H1 (cell line): ENCODE data around the gene PIP5K1B. TPM values are rescaled to one million over a fixed set of nuclear protein-coding genes. Genes with fewer than 3 reads are reported as not detected.

Experiments
- CTCF ChIA-PET: fragments of 300-600 bp; sonication (Branson Sonifier 250); formaldehyde crosslinking; loops from one replicate; lab custom pipeline; 2021; ENCODE audit not compliant: partially characterized antibody; lab: Charles Lee
- POLR2A ChIA-PET: fragments of 300-600 bp; sonication (Branson Sonifier 250); formaldehyde crosslinking; loops from one replicate; lab custom pipeline; 2021; ENCODE audit warnings: inconsistent platforms; ENCODE audit not compliant: partially characterized antibody; lab: Charles Lee
- DNase-seq, 2 experiments: peaks; one replicate each; pipeline versions ENCODE4 v3.0.0 to v3.0.0-alpha.2; 2010 to 2022; ENCODE audit warnings: low spot score in 2 of 2, low read depth in 1 of 2, mixed read lengths in 1 of 2
- FAIRE-seq: peaks from 2 replicates; lab custom pipeline; 2011; peaks lifted over from hg19 to GRCh38; lab: Jason Lieb, UNC
- H2AFZ ChIP-seq: 2 replicates; pipeline ENCODE4 v1.8.1; 2012; ENCODE audit warnings: low read length, inconsistent platforms
- H2AK5ac ChIP-seq: 2 replicates; pipeline ENCODE4 v1.6.1; 2013; ENCODE audit warnings: low read depth, low read length
- H2BK120ac ChIP-seq: replicated peaks from 2 replicates; pipeline ENCODE3; 2013; ENCODE audit warnings: low read depth, low read length, inconsistent platforms
- H2BK12ac ChIP-seq: 2 replicates; pipeline ENCODE4 v1.6.1; 2013; ENCODE audit warnings: low read depth, low read length
- H2BK15ac ChIP-seq: 2 replicates; pipeline ENCODE4 v1.6.1; 2013; ENCODE audit warnings: low read length
- H2BK20ac ChIP-seq: 2 replicates; pipeline ENCODE4 v1.6.1; 2013; ENCODE audit warnings: low read length
- H2BK5ac ChIP-seq: 2 replicates; pipeline ENCODE4 v1.6.1; 2013; ENCODE audit warnings: low read depth, low read length
- H3K14ac ChIP-seq: 2 replicates; pipeline ENCODE4 v1.6.1; 2013; ENCODE audit warnings: inconsistent platforms; ENCODE audit not compliant: insufficient read length
- H3K18ac ChIP-seq: 2 replicates; pipeline ENCODE4 v1.6.1; 2013; ENCODE audit warnings: low read length; ENCODE audit errors: extremely low read depth
- H3K23ac ChIP-seq: 2 replicates; pipeline ENCODE4 v1.6.1; 2013; ENCODE audit warnings: inconsistent platforms; ENCODE audit not compliant: insufficient read length
- H3K23me2 ChIP-seq: 2 replicates; pipeline ENCODE4 v1.6.1; 2013; ENCODE audit warnings: low read depth, low read length
- H3K27ac ChIP-seq: 2 replicates; pipeline ENCODE4 v1.6.1; 2011; ENCODE audit warnings: low read depth, low read length, inconsistent platforms
- H3K27me3 ChIP-seq, 4 experiments: replicated peaks in 1 of 4; 1 replicate in 1 of 4; 2 replicates in 3 of 4; pipeline versions ENCODE4 v1.6.1 to v1.8.1; 2011 to 2013; ENCODE audit warnings: low read length in 3 of 4, mild to moderate bottlenecking in 3 of 4, inconsistent platforms in 2 of 4, mixed read lengths in 2 of 4, moderate library complexity in 1 of 4; ENCODE audit not compliant: control insufficient read depth in 3 of 4, insufficient read depth in 3 of 4; ENCODE audit errors: extremely low read depth in 1 of 4
- H3K36me3 ChIP-seq, 4 experiments: 2 replicates each; pipeline versions ENCODE4 v1.6.1 to v1.8.1; 2011 to 2013; ENCODE audit warnings: mild to moderate bottlenecking in 4 of 4, low read length in 3 of 4, moderate library complexity in 2 of 4, control low read depth in 1 of 4, inconsistent platforms in 1 of 4; ENCODE audit not compliant: insufficient read depth in 4 of 4, control insufficient read depth in 2 of 4
- H3K4ac ChIP-seq: replicated peaks from 2 replicates; pipeline ENCODE3; 2013; ENCODE audit warnings: low read length, low read depth, mixed read lengths, inconsistent platforms; ENCODE audit not compliant: insufficient read length
- H3K4me1 ChIP-seq, 4 experiments: replicated peaks in 1 of 4; 1 replicate in 1 of 4; 2 replicates in 3 of 4; pipeline versions ENCODE4 v1.6.1 to v1.8.1; 2011 to 2013; ENCODE audit warnings: low read length in 3 of 4, inconsistent platforms in 2 of 4, mixed read lengths in 1 of 4; ENCODE audit not compliant: insufficient read depth in 4 of 4, control insufficient read depth in 3 of 4
- H3K4me2 ChIP-seq, 2 experiments: 2 replicates each; pipeline versions ENCODE4 v1.6.1 to v1.8.1; 2011 to 2013; ENCODE audit warnings: low read depth in 2 of 2, low read length in 2 of 2, control low read depth in 1 of 2, inconsistent platforms in 1 of 2, mild to moderate bottlenecking in 1 of 2; ENCODE audit not compliant: insufficient read depth in 1 of 2
- H3K4me3 ChIP-seq, 4 experiments: fragments of 200-600, 300-600 bp in 1 of 4; sonication (generic), shearing (Covaris generic), sonication (Bioruptor Twin) in 1 of 4; 2 replicates each; pipeline versions ENCODE4 v1.5.1 to v1.8.1; 2011 to 2016; ENCODE audit warnings: low read length in 4 of 4, low read depth in 3 of 4, control low read depth in 2 of 4, inconsistent platforms in 2 of 4, mild to moderate bottlenecking in 2 of 4, mixed read lengths in 1 of 4, moderate library complexity in 1 of 4; ENCODE audit not compliant: insufficient read depth in 2 of 4; ENCODE audit errors: extremely low read depth in 1 of 4
- H3K56ac ChIP-seq: replicated peaks from 2 replicates; pipeline ENCODE3; 2013; ENCODE audit warnings: low read depth, mild to moderate bottlenecking, mixed read lengths, low read length, inconsistent platforms; ENCODE audit not compliant: insufficient read length
- H3K79me1 ChIP-seq: 2 replicates; pipeline ENCODE4 v1.6.1; 2013; ENCODE audit warnings: low read depth, low read length, control low read depth
- H3K79me2 ChIP-seq, 2 experiments: 2 replicates each; pipeline versions ENCODE4 v1.6.1 to v1.8.1; 2012 to 2013; ENCODE audit warnings: low read length in 2 of 2, mild to moderate bottlenecking in 2 of 2, inconsistent platforms in 1 of 2; ENCODE audit not compliant: insufficient read depth in 2 of 2, control insufficient read depth in 1 of 2
- H3K9ac ChIP-seq, 4 experiments: replicated peaks in 1 of 4; 1 replicate in 1 of 4; 2 replicates in 3 of 4; pipeline versions ENCODE4 v1.6.1 to v1.8.1; 2011 to 2013; ENCODE audit warnings: low read depth in 3 of 4, low read length in 3 of 4, control low read depth in 2 of 4, mild to moderate bottlenecking in 2 of 4, moderate library complexity in 2 of 4, inconsistent platforms in 1 of 4; ENCODE audit errors: extremely low read depth in 1 of 4
- H3K9me3 ChIP-seq, 2 experiments: 2 replicates each; pipeline versions ENCODE4 v1.6.1 to v1.8.1; 2012 to 2013; ENCODE audit warnings: mild to moderate bottlenecking in 2 of 2, moderate library complexity in 2 of 2, control low read depth in 1 of 2, inconsistent platforms in 1 of 2, low read depth in 1 of 2, low read length in 1 of 2, mixed read lengths in 1 of 2; ENCODE audit not compliant: insufficient read depth in 2 of 2
- H4K20me1 ChIP-seq, 2 experiments: replicated peaks in 1 of 2; 2 replicates each; pipeline versions ENCODE3 to v1.8.1; 2011 to 2013; ENCODE audit warnings: inconsistent platforms in 2 of 2, low read length in 2 of 2, mild to moderate bottlenecking in 1 of 2; ENCODE audit not compliant: insufficient read depth in 2 of 2, control insufficient read depth in 1 of 2
- H4K5ac ChIP-seq: 2 replicates; pipeline ENCODE4 v1.6.1; 2013; ENCODE audit warnings: low read length, low read depth, mixed read lengths, inconsistent platforms; ENCODE audit not compliant: insufficient read length
- H4K8ac ChIP-seq: 2 replicates; pipeline ENCODE4 v1.8.0; 2013; ENCODE audit warnings: mild to moderate bottlenecking, moderate library complexity, low read length, inconsistent platforms; ENCODE audit not compliant: insufficient read depth; ENCODE audit errors: extremely low read depth
- H4K91ac ChIP-seq: replicated peaks from 2 replicates; pipeline ENCODE3; 2013; ENCODE audit warnings: low read length, mixed read lengths, inconsistent platforms; ENCODE audit not compliant: insufficient read length
- BCL11A ChIP-seq, 2 experiments: IDR thresholded peaks; one replicate each; pipeline ENCODE4 v1.6.1; 2011; ENCODE audit warnings: low read depth in 2 of 2, low read length in 2 of 2, mild to moderate bottlenecking in 2 of 2
- CREB1 ChIP-seq: IDR thresholded peaks from 2 replicates; pipeline ENCODE4 v1.6.1; 2012; ENCODE audit warnings: inconsistent platforms
- EZH2 ChIP-seq: fragments of 200-600 bp; sonication (generic); IDR thresholded peaks from 2 replicates; pipeline ENCODE4 v1.7.1; 2012; ENCODE audit warnings: low read depth, mild to moderate bottlenecking, moderate library complexity, low read length, inconsistent platforms; ENCODE audit not compliant: severe bottlenecking
- HDAC2 ChIP-seq, 2 experiments: fragments of 300-600 bp in 1 of 2; sonication (generic) in 1 of 2; IDR thresholded peaks; 2 replicates each; pipeline ENCODE4 v1.6.1; 2011 to 2012; ENCODE audit warnings: low read depth in 2 of 2, low read length in 2 of 2, mild to moderate bottlenecking in 2 of 2, moderate library complexity in 2 of 2, borderline replicate concordance in 1 of 2, inconsistent platforms in 1 of 2
- PHF8 ChIP-seq: fragments of 200-600 bp; sonication (generic); conservative IDR thresholded peaks from 2 replicates; pipeline ENCODE4 v1.7.1; 2012; ENCODE audit warnings: low read depth, mild to moderate bottlenecking, inconsistent platforms, low read length, moderate library complexity
- RAD21 ChIP-seq, 2 experiments: IDR thresholded peaks in 1 of 2; conservative IDR thresholded peaks in 1 of 2; 2 replicates each; pipeline ENCODE4 v1.6.1; 2011; ENCODE audit warnings: low read depth in 2 of 2, low read length in 2 of 2, improper control_type of control experiment in 1 of 2, inconsistent platforms in 1 of 2, mild to moderate bottlenecking in 1 of 2, moderate library complexity in 1 of 2
- SAP30 ChIP-seq: fragments of 300-600 bp; sonication (generic); IDR thresholded peaks from 2 replicates; pipeline ENCODE4 v1.7.1; 2012; ENCODE audit warnings: low read length, moderate library complexity, mild to moderate bottlenecking, inconsistent platforms; ENCODE audit not compliant: insufficient read depth, insufficient replicate concordance
- SRF ChIP-seq: IDR thresholded peaks from 2 replicates; pipeline ENCODE4 v1.6.1; 2011; ENCODE audit warnings: mild to moderate bottlenecking, low read depth, low read length, moderate library complexity
- TBP ChIP-seq: IDR thresholded peaks from 2 replicates; pipeline ENCODE4 v1.6.1; 2011; ENCODE audit warnings: low read depth, low read length, improper control_type of control experiment
- YY1 ChIP-seq: IDR thresholded peaks from 2 replicates; pipeline ENCODE4 v1.6.1; 2011; ENCODE audit warnings: low read depth, mild to moderate bottlenecking, low read length
- WGBS, 2 experiments: shearing (Covaris generic) in 1 of 2; methylation state at CpG; one replicate each; pipeline versions ENCODE4 v1.1.6 to v1.1.7; 2013 to 2015; ENCODE audit warnings: low lambda C conversion rate in 2 of 2, mixed read lengths in 2 of 2, inconsistent platforms in 1 of 2, low coverage in 1 of 2, missing lambda C conversion rate in 1 of 2; ENCODE audit not compliant: insufficient replicate concordance in 2 of 2, insufficient coverage in 1 of 2, insufficient read length in 1 of 2; ENCODE audit errors: extremely low coverage in 1 of 2, missing lambda C conversion rate in 1 of 2; 5-methylcytosine and 5-hydroxymethylcytosine counted together
- polyA plus RNA-seq, 7 experiments: library from polyadenylated mRNA; depleted of rRNA in 3 of 7; stranded (reverse) in 5 of 7; unstranded in 2 of 7; fragments of >200 nt in 5 of 7; fragments of 200-250 nt in 2 of 7; gene quantifications; 1 replicate in 5 of 7; 2 replicates in 1 of 7; 4 replicates in 1 of 7; pipeline versions ENCODE4 v1.2.1 to v1.2.3, GENCODE V29; 2011 to 2013; ENCODE audit warnings: missing spikeins in 2 of 7, mixed read lengths in 2 of 7
- total RNA-seq: library from RNA; stranded (reverse); fragmentation: NEBNext Ultra II Directional; extraction: Animal tissue kit (Norgen Biotek cat#: 25700); gene quantifications from 2 replicates; pipeline ENCODE4 v1.2.1, GENCODE V29; 2021

Gene PIP5K1B
- total and polyA plus RNA-seq, 2 of the 8 experiments (the other 6 are each of a cell fraction or from before 2014, with no cell fraction given): 4.7 to 7.7 TPM

GRCh38 chr9:68999393-69000105, 294.5 kb downstream of the PIP5K1B start:
- Histone ChIP-seq H4K8ac (no peak overlapping the region), H3K18ac (no peak overlapping the region), H2BK20ac (no peak overlapping the region; the same call in 1 of the 2 replicates), H3K4ac (no peak overlapping the region), H2BK12ac (no peak overlapping the region), H3K14ac (no peak overlapping the region), H2BK120ac (peak overlapping the region; percentile 6), H2BK15ac (0 out of 2 replicates have a peak overlapping the region, but pooled peaks have one; percentile 92), H4K91ac (no peak overlapping the region), H2BK5ac (no peak overlapping the region), H3K9me3 (no peaks in the 10 kb centered on the region), H3K79me1 (no peaks in the 10 kb centered on the region), H3K36me3 (no peaks in the 10 kb centered on the region), H2AK5ac (no peak overlapping the region), H2AFZ (0 out of 2 replicates have a peak overlapping the region, but pooled peaks have one; percentile 48), H3K4me1 (peaks cover 0 to 7% (median 2%) of the 10 kb centered on the region in 4 experiments; a peak in 3 of 7 replicates), H3K23me2 (no peaks in the 10 kb centered on the region), H3K79me2 (no peaks in the 10 kb centered on the region), H3K4me3 (no peak overlapping the region), H3K27me3 (no peaks in the 10 kb centered on the region), H4K20me1 (no peaks in the 10 kb centered on the region), H3K9ac (no peak overlapping the region), H3K27ac (no peak overlapping the region), H3K23ac (no peak overlapping the region), H3K4me2 (no peak overlapping the region), H4K5ac (no peak overlapping the region), H3K56ac (no peak overlapping the region)
- 34% methylated on average over 10 of the region's 10 CpGs; no CpG with 5 or more reads in 1 of the 2 experiments for WGBS, 2 experiments
- FAIRE-seq: peak; percentile 96
- ChIA-PET CTCF (interaction anchor here (0.6 to 2.9 kb wide), 35 partner anchors 9 to 432 kb away, joined by 3 to 18 read pairs (median 4); no protein-coding TSS in a partner anchor), POLR2A (no interaction called here)
- DNase-seq: peak; percentile 60 to 70
- TF ChIP-seq PHF8 (no peak), SAP30 (no peak), BCL11A (IDR thresholded peaks at IDR 0.05; ENCODE audit: low read depth in 2 of 2, low read length in 2 of 2) (no peak), RAD21 (IDR thresholded peaks at IDR 0.05 in 1 of 2, conservative IDR thresholded peaks at IDR 0.05 in 1 of 2; ENCODE audit: low read depth in 2 of 2, low read length in 2 of 2) (peak; percentile 99), EZH2 (no peak), YY1 (0 out of 2 replicates have a peak, but pooled peaks have one; percentile 33), SRF (no peak), TBP (no peak), CREB1 (0 out of 2 replicates have a peak, but pooled peaks have one; percentile 35), HDAC2 (IDR thresholded peaks at IDR 0.05; ENCODE audit: borderline replicate concordance in 1 of 2, low read depth in 2 of 2, low read length in 2 of 2) (no peak)
